Prostate gland (tissue), 2 donors: ENCODE results near the gene SERINC2. TPM values are rescaled to one million over a fixed set of nuclear protein-coding genes. Genes with fewer than 3 reads are reported as not detected.

Experiments
- DNase-seq: peaks from one replicate; pipeline ENCODE4 v3.0.0-alpha.2; 2019; ENCODE audit warnings: low spot score
- H3K27ac ChIP-seq, 2 donors: fragments of 200-600 bp; sonication (generic); 2 replicates each; pipeline ENCODE4 v1.5.1; 2017 to 2019
- H3K27me3 ChIP-seq: fragments of 200-600 bp; sonication (generic); replicated peaks from 2 replicates; pipeline ENCODE4 v1.5.1; 2019; ENCODE audit not compliant: insufficient read depth
- H3K36me3 ChIP-seq, 2 donors: fragments of 200-600 bp; sonication (generic); 1 replicate in 1 of 2; 2 replicates in 1 of 2; pipeline versions ENCODE4 v1.5.1 to v1.8.1; 2017 to 2019
- H3K4me1 ChIP-seq: fragments of 200-600 bp; sonication (generic); replicated peaks from 2 replicates; pipeline ENCODE4 v1.5.1; 2019
- H3K4me3 ChIP-seq, 2 donors: fragments of 200-600 bp; sonication (generic); 2 replicates each; pipeline ENCODE4 v1.5.1; 2017 to 2019
- H3K9me3 ChIP-seq: fragments of 200-600 bp; sonication (generic); 2 replicates; pipeline ENCODE4 v1.5.1; 2017
- POLR2A ChIP-seq: fragments of 450-650 bp; IDR thresholded peaks from one replicate; pipeline ENCODE4 v1.6.1; 2016; ENCODE audit warnings: antibody characterized with exemption, mild to moderate bottlenecking
- POLR2AphosphoS5 ChIP-seq: sonication (generic); formaldehyde crosslinking; IDR thresholded peaks from one replicate; pipeline ENCODE4 v1.6.1; 2017; ENCODE audit warnings: antibody characterized with exemption
- WGBS: methylation state at CpG from one replicate; pipeline ENCODE4 v1.1.5; 2018; 5-methylcytosine and 5-hydroxymethylcytosine counted together
- intact Hi-C: fragments of 100-400 bp; cut with DNase I; formaldehyde crosslinking; loops from one replicate; pipeline ENCODE4 v1.14.2; 2022
- total RNA-seq, 2 donors: library from RNA; depleted of rRNA; stranded (reverse); fragments of >200 nt; gene quantifications; one replicate each; pipeline ENCODE4 v1.1.0, GENCODE V29; 2016
- TF ChIP-seq, protein P1 (sequence below), 4 experiments: fragments of 200-600 bp in 2 of 4; fragments of 450-650 bp in 2 of 4; sonication (generic) in 2 of 4; IDR thresholded peaks; 1 replicate in 3 of 4; 2 replicates in 1 of 4; pipeline ENCODE4 v1.5.1; 2016 to 2019; ENCODE audit warnings: antibody characterized with exemption in 4 of 4, mild to moderate bottlenecking in 2 of 4, moderate library complexity in 2 of 4

Gene SERINC2
- total RNA-seq, 2 donors from 2014 or later = 76.1 to 110 TPM

DNA sequence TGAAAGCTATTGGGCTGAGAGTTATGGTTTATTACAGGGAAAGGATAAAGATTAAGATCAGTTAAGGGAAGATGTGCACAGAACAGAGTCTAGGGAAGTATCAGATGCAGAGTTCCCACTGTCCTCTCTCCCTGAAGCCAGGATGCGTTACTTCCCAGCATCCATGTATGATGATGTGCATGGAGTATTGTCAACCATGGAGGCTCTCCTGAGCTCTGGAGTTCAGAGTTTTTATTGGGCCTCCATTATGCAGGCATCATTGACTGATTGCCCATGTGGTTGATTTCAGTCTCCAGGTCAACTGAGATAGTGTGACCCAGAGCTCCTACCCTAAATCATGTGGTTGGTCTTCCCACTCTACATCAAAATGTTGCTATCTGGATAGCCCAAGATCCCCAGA, 30.7 kb downstream of the SERINC2 start:
- H3K36me3 ChIP-seq = no peaks in the 10 kb centered on the region
- H3K9me3 ChIP-seq = no peaks in the 10 kb centered on the region
- TF ChIP-seq POLR2A = no peak
- TF ChIP-seq POLR2AphosphoS5 = no peak
- TF ChIP-seq, protein P1, sequence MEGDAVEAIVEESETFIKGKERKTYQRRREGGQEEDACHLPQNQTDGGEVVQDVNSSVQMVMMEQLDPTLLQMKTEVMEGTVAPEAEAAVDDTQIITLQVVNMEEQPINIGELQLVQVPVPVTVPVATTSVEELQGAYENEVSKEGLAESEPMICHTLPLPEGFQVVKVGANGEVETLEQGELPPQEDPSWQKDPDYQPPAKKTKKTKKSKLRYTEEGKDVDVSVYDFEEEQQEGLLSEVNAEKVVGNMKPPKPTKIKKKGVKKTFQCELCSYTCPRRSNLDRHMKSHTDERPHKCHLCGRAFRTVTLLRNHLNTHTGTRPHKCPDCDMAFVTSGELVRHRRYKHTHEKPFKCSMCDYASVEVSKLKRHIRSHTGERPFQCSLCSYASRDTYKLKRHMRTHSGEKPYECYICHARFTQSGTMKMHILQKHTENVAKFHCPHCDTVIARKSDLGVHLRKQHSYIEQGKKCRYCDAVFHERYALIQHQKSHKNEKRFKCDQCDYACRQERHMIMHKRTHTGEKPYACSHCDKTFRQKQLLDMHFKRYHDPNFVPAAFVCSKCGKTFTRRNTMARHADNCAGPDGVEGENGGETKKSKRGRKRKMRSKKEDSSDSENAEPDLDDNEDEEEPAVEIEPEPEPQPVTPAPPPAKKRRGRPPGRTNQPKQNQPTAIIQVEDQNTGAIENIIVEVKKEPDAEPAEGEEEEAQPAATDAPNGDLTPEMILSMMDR (IDR thresholded peaks at IDR 0.05) = no peak
- intact Hi-C loops = no loop called here
- DNase-seq = no peak
- H3K27me3 ChIP-seq = no peaks in the 10 kb centered on the region
- WGBS = 94% methylated on average over 1 of the region's 1 CpG
- H3K27ac ChIP-seq = no peak overlapping the region
- no peaks in the 10 kb centered on the region for H3K4me1 ChIP-seq
- H3K4me3 ChIP-seq = no peak overlapping the region

DNA sequence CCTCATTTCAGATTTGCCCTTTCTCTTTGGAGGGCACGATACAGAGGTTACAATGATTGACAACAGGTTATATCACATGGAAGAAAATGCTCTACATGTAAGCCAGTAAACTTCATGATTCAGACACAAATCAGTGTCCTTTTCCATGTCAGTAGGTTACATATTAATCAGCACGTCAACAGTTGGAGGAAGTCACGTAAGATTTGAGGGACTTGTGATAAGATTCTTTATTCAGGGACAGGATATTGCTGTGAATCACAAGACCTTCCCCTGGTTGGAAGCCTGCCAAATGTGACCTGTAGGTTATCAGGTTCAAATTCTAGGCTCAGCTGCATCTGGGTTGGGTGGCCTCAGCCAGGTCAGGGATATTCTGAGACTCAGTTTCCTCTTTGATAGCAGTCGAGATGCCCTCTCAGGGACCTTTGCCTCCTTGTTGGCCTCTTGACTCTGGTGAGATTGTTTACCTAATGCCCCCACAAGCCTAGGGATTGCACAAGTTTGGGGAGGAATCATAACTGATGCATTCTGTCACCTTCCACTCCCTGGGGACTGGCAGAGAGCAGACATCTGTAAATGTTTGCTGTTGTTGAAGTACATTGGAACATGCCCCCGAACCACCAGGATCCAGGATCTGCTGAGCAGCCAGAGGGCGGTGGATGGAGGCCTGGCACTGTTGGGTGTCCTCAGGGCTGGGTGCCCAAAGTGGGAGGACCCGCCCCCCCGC, 31.9 kb downstream of the SERINC2 start:
- Histone ChIP-seq H3K9me3 (no peaks in the 10 kb centered on the region), H3K4me3 (no peak overlapping the region), H3K4me1 (no peaks in the 10 kb centered on the region), H3K27me3 (no peaks in the 10 kb centered on the region), H3K36me3 (no peaks in the 10 kb centered on the region), H3K27ac (no peak overlapping the region)
- TF ChIP-seq POLR2A (no peak), POLR2AphosphoS5 (no peak)
- TF ChIP-seq, protein P1 (IDR thresholded peaks at IDR 0.05) = no peak
- intact Hi-C loops = no loop called here
- DNase-seq = no peak
- WGBS = 83% methylated on average over 8 of the region's 8 CpGs

DNA sequence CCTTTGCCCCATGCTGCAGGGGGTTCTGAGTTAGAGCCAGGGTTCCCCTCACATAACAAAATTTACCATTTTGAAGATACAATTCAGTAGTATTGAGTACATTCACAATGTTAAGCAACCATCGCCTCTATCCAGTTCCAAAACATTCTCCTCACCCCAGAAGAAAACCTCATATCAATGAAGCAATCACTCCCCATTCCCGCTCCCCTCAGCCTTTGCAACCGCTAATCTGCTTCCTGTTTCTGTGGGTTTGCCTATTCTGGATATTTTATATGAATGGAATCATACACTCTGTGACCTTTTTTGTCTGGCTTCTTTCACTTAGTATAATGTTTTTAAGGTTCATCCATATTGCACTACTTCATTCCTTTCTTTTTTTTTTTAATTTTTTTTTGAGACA, 32.9 kb downstream of the SERINC2 start:
- no peaks in the 10 kb centered on the region for H3K36me3 ChIP-seq
- no peaks in the 10 kb centered on the region for H3K4me1 ChIP-seq
- TF ChIP-seq POLR2A (no peak), POLR2AphosphoS5 (no peak)
- TF ChIP-seq, protein P1 (IDR thresholded peaks at IDR 0.05) = no peak
- H3K4me3 ChIP-seq = no peak overlapping the region
- no peaks in the 10 kb centered on the region for H3K27me3 ChIP-seq
- 82% methylated on average over 3 of the region's 3 CpGs for WGBS
- intact Hi-C loops = no loop called here
- DNase-seq = no peak
- H3K27ac ChIP-seq = no peak overlapping the region
- H3K9me3 ChIP-seq = no peaks in the 10 kb centered on the region

DNA sequence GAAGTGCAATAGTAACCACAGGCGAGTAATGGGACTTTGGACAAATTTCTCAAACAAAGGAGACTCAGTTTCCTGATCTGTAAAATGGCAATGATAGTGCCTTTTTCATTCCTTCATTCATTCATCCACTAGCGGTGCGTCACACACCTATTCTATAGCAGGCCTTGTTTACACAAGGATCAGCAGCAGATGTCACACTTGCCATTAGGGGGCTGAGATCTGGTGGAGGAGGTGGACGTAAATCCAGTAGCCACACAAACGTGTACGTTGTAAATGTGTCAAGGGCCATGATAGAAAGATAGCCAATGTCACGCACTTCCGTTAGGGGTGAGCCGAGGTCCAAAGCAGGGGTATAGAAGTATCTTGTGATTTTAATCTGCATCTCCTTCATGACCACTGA, 34.2 kb downstream of the SERINC2 start:
- intact Hi-C loops = no loop called here
- Histone ChIP-seq H3K36me3 (no peaks in the 10 kb centered on the region), H3K4me3 (no peak overlapping the region), H3K4me1 (no peaks in the 10 kb centered on the region), H3K9me3 (no peaks in the 10 kb centered on the region), H3K27me3 (no peaks in the 10 kb centered on the region), H3K27ac (no peak overlapping the region)
- no peak for DNase-seq
- TF ChIP-seq, protein P1 (IDR thresholded peaks at IDR 0.05) = no peak
- TF ChIP-seq POLR2A = no peak
- TF ChIP-seq POLR2AphosphoS5 = no peak
- WGBS = 40% methylated on average over 9 of the region's 9 CpGs

DNA sequence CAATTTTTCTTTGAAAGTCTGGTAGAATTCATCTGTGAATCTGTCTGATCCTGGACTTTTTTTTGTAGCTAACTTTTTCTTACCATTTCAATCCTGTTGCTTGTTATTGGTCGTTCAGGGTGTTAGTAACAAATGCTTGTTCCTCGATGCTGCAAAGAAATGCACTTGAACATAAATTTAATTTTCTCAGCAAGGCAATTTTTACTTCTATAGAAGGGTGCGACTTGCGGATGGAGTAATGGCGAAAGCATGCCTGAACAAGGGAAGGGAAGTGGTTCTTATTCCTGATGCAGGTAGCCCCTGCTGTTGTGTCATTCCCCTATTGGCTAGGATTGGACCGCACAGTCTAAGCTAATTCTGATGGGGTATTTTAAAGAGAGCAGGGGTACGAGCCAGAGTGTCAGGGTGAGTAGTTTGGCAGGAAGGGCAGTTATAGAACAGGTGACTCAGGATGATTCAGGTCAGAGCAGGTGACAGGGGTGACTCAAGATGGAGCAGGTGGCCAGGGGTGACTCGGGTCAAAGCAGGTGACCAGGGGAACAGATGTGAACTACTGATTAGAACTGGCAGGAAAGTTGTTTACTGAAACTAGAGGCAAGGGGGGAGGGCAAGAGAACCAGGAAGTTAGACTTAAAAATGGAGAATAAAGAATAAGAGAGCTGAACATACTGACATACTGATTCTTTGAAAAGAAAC, 40.5 kb downstream of the SERINC2 start:
- no peak for DNase-seq
- no peaks in the 10 kb centered on the region for H3K9me3 ChIP-seq
- no peak overlapping the region for H3K4me3 ChIP-seq
- H3K36me3 ChIP-seq = no peaks in the 10 kb centered on the region
- intact Hi-C loops = no loop called here
- H3K27ac ChIP-seq = no peak overlapping the region
- no peaks in the 10 kb centered on the region for H3K27me3 ChIP-seq
- no peaks in the 10 kb centered on the region for H3K4me1 ChIP-seq
- WGBS = 88% methylated on average over 8 of the region's 8 CpGs
- TF ChIP-seq POLR2A (no peak), POLR2AphosphoS5 (no peak)
- TF ChIP-seq, protein P1 (IDR thresholded peaks at IDR 0.05) = no peak
